H1 (cell line): ENCODE data around the gene SUSD1. TPM values are rescaled to one million over a fixed set of nuclear protein-coding genes. Genes with fewer than 3 reads are reported as not detected.

Experiments used
- CHD7 ChIP-seq: fragments of 300-600 bp; sonication (generic); IDR thresholded peaks from 2 replicates; pipeline ENCODE4 v1.7.1; 2012; ENCODE audit warnings: low read length, moderate library complexity, mild to moderate bottlenecking, inconsistent platforms; ENCODE audit not compliant: insufficient replicate concordance
- SUZ12 ChIP-seq: fragments of 200-600 bp; sonication (generic); IDR thresholded peaks from 2 replicates; pipeline ENCODE4 v1.6.1; 2012; ENCODE audit warnings: mild to moderate bottlenecking, inconsistent platforms, low read length, moderate library complexity, mixed read lengths
- TAF1 ChIP-seq: IDR thresholded peaks from 2 replicates; pipeline ENCODE4 v1.6.1; 2011; ENCODE audit warnings: mild to moderate bottlenecking, low read depth, low read length
- YY1 ChIP-seq: IDR thresholded peaks from 2 replicates; pipeline ENCODE4 v1.6.1; 2011; ENCODE audit warnings: low read depth, mild to moderate bottlenecking, low read length
- polyA plus RNA-seq, 7 experiments: library from polyadenylated mRNA; depleted of rRNA in 3 of 7; stranded (reverse) in 5 of 7; unstranded in 2 of 7; fragments of >200 nt in 5 of 7; fragments of 200-250 nt in 2 of 7; gene quantifications; 1 replicate in 5 of 7; 2 replicates in 1 of 7; 4 replicates in 1 of 7; pipeline versions ENCODE4 v1.2.1 to v1.2.3, GENCODE V29; 2011 to 2013; ENCODE audit warnings: missing spikeins in 2 of 7, mixed read lengths in 2 of 7
- total RNA-seq: library from RNA; stranded (reverse); fragmentation: NEBNext Ultra II Directional; extraction: Animal tissue kit (Norgen Biotek cat#: 25700); gene quantifications from 2 replicates; pipeline ENCODE4 v1.2.1, GENCODE V29; 2021

SUSD1 gene
- total and polyA plus RNA-seq, 2 of the 8 experiments (the other 6 are each of a cell fraction or from before 2014, with no cell fraction given) = 2.8 to 7.2 TPM

- no peak for TF ChIP-seq CHD7
- TF ChIP-seq SUZ12 = no peak
- TF ChIP-seq YY1 = no peak
- no peak for TF ChIP-seq TAF1
Measured at GRCh38 chr9:112084334-112084733, 90.8 kb downstream of the SUSD1 start (continued).
